GM21360 (cell line): ENCODE measurements around the gene DNAJC5.
"Not testable (repeated sequence)": the region's sequence is repeated elsewhere in the genome, so short reads cannot be mapped to it uniquely, and the experiment has no call there.

Source experiments
- ATAC-seq: cut with Tn5 transposase; IDR thresholded peaks from one replicate; pipeline ENCODE4 v1.9.1; 2021; ENCODE audit warnings: mild to moderate bottlenecking, moderate library complexity; ENCODE audit not compliant: unreplicated experiment

DNAJC5 gene, protein sequence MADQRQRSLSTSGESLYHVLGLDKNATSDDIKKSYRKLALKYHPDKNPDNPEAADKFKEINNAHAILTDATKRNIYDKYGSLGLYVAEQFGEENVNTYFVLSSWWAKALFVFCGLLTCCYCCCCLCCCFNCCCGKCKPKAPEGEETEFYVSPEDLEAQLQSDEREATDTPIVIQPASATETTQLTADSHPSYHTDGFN

DNA sequence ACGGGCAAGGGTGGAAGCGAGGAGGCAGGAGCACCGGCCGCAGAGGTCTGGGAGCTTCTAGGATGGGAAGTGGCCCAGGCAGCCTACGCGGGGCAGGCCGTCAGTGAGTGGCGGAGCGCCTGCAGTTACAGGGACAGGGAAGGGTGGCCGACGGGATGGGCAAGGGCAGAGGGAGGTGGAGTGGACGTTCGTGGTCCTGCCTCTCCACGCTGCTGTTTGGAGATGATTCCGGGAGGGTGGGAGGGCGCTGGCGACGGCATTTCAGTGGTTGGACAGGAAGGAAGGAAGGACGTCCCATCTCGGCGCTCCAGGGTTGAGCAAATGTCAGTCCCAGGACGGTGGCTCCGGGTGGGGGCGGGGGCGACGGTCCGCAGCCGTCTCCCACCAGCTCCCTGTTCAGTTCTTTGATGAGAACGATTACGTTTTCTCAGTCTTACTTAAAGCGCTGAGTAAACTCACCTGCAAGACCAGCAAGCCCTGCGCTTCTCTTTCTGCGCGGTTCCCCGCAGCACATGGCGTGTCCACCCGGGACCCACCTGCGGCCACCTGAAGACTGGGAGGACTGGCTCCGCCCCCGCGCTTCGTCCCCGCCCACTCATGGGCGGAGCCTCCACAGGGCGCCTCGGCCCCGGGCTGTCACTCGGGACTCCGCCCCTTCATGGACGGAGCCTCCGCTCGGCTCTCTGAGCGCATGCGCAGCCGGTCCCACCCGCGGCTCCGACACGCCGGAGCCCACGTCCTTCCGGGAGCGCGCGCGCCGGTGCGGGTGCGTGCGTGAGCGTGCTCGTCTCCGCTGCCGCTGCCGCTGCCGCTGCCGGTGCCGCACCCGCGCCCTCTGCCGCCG, at the start of gene DNAJC5:
DNAJC5 (plus strand) TSS at position 769 of the 844 bp plus-strand sequence. CDS start 33,220 bp downstream, outside the sequence.
- ATAC-seq, result peak; percentile 76

DNA sequence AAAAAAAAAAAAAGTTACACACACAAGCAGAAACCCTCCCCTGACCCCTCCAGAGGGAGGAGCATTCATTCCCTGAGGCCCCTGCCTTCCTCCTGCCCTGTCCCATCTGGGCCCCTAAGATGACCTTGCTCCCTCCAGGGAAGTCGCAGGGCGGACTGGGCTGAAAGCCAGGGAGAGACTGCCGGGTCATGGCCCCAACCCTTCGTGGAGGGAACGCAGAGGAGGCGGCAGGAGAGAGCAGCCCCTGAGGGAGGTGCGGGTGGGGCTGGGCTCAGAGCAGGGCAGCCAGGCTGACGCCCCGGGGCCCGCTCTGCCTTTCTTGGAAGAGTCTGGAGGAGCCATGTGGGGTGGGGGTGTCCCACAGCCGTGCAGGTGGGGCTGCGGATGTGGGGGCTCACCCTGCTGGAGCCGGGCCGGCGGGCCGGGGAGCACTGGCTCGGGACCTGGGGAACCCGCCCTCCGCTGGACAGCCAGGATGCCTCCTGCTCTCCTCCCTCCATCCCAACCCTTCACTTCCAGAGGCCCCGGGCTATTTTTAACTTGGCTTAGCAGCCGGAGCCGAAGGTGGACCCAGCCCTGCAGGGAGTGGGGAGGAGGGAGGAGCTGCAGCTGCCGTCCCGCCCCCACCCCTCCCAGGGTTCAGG, 48.7 kb upstream of the DNAJC5 start:
- ATAC-seq, result no peak

- ATAC-seq, result no peak
Observed at GRCh38 chr20:63846888-63847236, 48.1 kb upstream of the DNAJC5 start.

- no peak for ATAC-seq
Observed at GRCh38 chr20:63847237-63848002, 47.5 kb upstream of the DNAJC5 start.

GRCh38 chr20:63848003-63848911, 46.7 kb upstream of the DNAJC5 start:
- ATAC-seq, result no peak

- ATAC-seq, result peak; percentile 67
Observed at GRCh38 chr20:63850689-63851547, 44.0 kb upstream of the DNAJC5 start.

GRCh38 chr20:63851548-63851943, 43.4 kb upstream of the DNAJC5 start:
- not testable (repeated sequence) for ATAC-seq

DNA sequence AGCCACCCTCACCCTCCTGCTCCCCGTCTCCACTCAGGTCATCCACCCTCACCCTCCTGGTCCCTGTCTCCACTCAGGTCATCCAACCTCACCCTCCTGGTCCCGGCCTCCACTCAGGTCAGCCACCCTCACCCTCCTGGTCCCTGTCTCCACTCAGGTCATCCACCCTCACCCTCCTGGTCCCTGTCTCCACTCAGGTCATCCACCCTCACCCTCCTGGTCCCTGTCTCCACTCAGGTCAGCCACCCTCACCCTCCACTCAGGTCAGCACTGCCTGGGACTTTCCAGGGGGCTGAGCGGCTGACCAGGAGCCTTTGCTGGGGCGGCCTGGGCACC, 41.2 kb upstream of the DNAJC5 start:
- not testable (repeated sequence) for ATAC-seq

DNA sequence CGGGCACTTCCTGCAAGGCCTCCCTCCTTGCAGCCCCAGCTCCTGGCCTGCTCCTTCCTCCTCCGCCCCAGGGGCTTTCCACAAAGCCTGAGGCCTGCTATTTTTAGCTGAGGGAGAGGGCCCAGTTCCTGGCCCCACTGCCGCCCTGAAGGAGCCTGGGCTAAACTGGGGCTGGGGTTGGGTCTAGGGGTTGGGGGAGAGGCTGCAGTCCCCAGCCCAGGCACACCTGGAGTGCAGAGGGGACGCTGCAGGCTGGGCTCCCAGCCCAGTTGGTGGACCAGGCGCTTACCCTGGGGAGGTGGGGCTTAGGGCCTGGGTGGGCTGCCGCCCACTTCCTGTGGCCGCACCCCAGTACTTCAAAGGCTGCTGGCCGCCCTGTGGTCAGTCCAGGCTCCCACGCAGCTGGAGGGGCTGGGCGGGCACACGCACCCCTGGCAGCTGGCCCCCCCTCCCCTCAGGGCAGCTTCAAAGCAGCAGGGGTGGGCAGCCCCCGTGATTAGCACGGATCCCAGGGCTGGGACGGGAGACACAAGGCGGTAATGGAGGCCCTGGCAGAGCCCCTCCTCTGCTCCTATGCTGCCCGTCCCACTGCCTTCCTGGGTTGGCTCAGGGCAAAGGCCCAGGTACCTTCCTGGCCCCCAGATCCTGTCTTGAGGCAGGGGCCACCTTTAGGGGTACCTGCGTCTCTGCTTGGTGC, 40.7 kb upstream of the DNAJC5 start:
- no peak for ATAC-seq

- no peak for ATAC-seq
Observed at GRCh38 chr20:63854766-63855362, 40.1 kb upstream of the DNAJC5 start.

- ATAC-seq, result no peak
Observed at GRCh38 chr20:63855363-63856097, 39.4 kb upstream of the DNAJC5 start.

DNA sequence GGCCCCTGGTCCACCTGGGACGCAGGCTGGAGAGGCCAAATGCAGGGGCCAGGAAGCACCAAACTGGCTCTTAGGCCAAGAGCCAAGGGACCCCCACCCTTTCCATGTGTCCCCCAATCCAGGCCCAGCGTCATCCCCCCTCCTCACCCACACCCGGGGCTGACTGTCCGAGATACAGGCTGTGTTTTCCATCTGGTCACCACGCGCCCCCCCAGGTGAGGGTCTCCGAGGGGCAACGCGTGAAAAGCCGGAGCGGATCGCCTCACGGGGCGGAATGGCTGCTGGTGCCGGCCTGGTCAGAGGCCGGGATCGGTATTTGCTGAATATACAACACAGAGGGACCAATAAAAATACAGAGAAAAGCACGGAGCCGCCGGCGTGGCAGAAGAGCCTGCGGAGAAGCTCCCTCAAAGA, 38.8 kb upstream of the DNAJC5 start:
- ATAC-seq, result no peak

DNA sequence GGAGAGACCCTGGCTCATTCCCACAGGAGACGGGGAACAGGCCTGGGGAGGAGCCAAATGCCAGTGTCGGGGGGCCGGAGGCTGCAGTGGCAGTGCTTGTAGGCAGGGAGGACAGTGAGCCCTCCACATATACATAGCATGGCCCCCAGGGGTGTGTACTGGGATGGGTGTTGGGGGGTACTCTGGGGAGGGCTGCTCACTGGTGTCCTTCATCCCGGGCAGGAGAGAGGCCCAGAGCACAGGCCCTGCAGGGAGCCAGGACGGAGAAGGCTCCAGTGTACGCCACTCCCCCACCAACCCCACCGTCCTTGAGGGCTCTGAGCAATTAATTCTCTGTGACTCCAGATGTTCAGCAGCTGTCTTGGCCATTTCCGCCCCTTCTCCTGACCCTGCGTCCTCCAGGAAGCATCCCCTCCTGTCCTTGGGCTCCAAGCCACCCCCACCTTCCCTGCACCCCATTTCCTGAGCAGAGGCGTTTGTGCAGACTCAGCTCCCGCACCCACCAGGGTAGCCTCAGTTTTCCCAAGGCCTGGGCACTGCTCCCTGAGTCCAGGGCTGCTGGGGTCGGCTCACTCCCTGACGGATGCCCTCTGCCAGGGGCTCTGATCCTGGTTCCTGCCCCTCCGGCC, 37.0 kb upstream of the DNAJC5 start:
- ATAC-seq, result no peak

DNA sequence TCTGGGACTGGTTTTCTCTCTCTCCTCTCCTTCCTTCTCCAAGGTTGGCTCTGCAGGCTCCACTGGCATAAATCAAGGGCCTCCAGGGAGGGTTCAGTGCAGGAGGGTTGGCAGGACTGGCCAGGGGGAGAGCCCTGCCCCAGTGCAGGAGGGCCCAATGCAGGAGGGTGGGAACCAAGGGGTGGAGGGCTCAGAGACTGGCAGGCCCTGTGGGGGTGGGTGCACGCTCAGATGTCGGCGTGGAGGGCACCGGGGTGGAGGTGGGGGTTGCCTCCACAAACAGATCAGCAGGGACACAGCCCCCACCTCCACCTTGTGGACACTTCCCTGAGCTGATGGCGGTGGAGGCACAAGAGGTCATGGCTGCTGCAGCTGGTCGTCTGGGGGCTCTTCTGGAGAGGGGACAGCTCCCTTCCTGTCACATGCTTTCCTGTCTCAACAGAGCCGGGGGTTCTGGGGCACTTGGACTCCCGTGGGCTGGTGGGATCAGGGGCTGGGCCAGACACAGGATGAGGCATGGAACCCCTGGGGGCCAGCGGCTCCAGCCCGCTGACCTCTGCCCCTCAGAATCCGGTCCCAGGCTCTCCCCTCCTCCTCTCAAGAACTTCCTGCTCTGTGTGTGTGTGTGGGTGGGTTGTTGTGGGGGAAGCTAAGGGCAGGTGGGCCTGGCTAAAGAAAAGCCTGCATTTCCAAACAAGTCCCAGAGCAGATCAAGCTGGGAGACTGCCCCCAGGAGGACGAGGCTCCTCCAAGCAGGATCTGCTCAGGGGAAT, 36.3 kb upstream of the DNAJC5 start:
- ATAC-seq, result no peak

- no peak for ATAC-seq
Observed at GRCh38 chr20:63859166-63859699, 35.7 kb upstream of the DNAJC5 start.
